ENCODE results near the gene NEDD9. TPM values are rescaled to one million over a fixed set of nuclear protein-coding genes. Genes with fewer than 3 reads are reported as not detected.

Gene NEDD9
- total and polyA plus RNA-seq, 2 of the 13 experiments (the other 11 are each of a cell fraction or from before 2014, with no cell fraction given), result 27.1 to 389 TPM

DNA sequence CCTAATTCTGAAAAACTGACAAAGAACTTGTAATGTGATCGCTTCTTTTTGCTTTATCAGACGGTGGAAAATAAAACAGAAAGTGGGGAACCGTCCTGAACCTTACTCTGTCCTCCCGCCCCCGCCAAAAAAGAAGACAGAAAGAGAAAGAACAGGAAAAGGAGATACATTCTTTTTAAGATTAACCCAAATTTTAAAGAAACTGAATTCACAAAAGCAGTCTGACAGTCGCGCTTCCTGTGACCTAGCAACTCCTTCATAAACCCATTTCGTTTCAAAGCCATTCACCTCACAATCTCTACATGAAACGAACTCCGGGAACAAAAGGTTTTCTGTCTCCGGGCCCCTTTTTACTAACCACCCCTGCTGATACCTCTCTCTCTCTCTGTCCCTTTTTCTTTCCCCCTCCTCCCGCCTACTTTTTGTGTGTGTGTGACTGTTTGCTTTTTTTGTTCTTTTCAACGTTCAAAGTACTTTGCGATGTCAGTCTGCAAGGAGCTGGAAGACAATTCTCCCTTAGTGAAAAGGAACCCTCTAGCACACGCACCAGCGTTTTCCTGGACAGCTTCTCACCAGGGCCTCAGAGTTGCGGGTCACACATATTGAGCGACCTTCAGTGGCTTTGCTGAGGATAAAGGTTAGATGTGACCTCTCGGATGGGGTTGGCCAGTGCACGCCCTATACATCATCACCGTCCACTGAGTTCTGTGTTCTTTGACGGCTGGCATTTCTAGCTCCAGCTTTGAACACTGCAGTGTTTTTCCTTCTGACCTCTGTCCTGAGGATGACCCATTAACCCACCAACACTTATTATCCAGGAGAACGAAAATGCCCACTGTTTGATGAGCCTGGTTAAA lies 530 bp upstream of the NEDD9 start (continued):
- TF ChIP-seq SNAPC4 (CRISPR knock-in tag; IDR thresholded peaks at IDR 0.05), result peak; percentile 55; the same call in 1 of the 2 replicates
- TF ChIP-seq, protein P1, sequence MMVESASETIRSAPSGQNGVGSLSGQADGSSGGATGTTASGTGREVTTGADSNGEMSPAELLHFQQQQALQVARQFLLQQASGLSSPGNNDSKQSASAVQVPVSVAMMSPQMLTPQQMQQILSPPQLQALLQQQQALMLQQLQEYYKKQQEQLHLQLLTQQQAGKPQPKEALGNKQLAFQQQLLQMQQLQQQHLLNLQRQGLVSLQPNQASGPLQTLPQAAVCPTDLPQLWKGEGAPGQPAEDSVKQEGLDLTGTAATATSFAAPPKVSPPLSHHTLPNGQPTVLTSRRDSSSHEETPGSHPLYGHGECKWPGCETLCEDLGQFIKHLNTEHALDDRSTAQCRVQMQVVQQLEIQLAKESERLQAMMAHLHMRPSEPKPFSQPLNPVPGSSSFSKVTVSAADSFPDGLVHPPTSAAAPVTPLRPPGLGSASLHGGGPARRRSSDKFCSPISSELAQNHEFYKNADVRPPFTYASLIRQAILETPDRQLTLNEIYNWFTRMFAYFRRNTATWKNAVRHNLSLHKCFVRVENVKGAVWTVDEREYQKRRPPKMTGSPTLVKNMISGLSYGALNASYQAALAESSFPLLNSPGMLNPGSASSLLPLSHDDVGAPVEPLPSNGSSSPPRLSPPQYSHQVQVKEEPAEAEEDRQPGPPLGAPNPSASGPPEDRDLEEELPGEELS (CRISPR knock-in tag; IDR thresholded peaks at IDR 0.05), result peak; percentile 67; the same call in 1 of the 2 replicates
- no peak for TF ChIP-seq ZNF552 (CRISPR knock-in tag; IDR thresholded peaks at IDR 0.05; ENCODE audit: borderline replicate concordance)
- no peak; the same call in 1 of the 2 replicates for TF ChIP-seq THAP8 (CRISPR knock-in tag; IDR thresholded peaks at IDR 0.05; ENCODE audit: borderline replicate concordance)
- TF ChIP-seq HNF1A (IDR thresholded peaks at IDR 0.05; ENCODE audit: low read depth), result peak; percentile 23; the same call in 1 of the 2 replicates
- peak; percentile 68; the same call in 1 of the 2 replicates for TF ChIP-seq HNF1A (CRISPR knock-in tag; IDR thresholded peaks at IDR 0.05; ENCODE audit: borderline replicate concordance)
- no peak for TF ChIP-seq ZBTB7A (CRISPR knock-in tag; IDR thresholded peaks at IDR 0.05)
- peak; percentile 84; the same call in 1 of the 2 replicates for TF ChIP-seq TOPORS (CRISPR knock-in tag; IDR thresholded peaks at IDR 0.05)
- TF ChIP-seq, protein P2, sequence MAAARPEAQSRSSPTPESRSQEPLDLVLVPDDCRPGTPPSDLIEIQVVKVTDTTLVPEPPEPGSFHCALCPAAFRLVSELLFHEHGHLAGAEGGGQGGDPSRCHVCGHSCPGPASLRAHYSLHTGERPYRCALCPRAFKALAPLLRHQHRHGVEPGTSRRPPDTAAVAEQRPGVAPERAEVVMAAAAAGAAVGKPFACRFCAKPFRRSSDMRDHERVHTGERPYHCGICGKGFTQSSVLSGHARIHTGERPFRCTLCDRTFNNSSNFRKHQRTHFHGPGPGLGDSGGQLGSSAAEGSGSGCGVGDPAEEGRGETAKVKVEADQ (CRISPR knock-in tag; IDR thresholded peaks at IDR 0.05; ENCODE audit: borderline replicate concordance), result no peak
- no peak for TF ChIP-seq AGO2 (optimal IDR thresholded peaks at IDR 0.05; ENCODE audit: low read depth, low read length)
- no peak; the same call in none of the 2 replicates for TF ChIP-seq MED13 (CRISPR knock-in tag; IDR thresholded peaks at IDR 0.05)

All from HepG2 (cell line).